AG10803 (cell line): Measurements from ENCODE around the gene CTRB1.

Experiments
- DNase-seq: peaks from one replicate; pipeline ENCODE4 v3.0.0; 2010; ENCODE audit warnings: low read depth
- H3K4me3 ChIP-seq: 2 replicates; pipeline ENCODE4 v1.5.1; 2011; ENCODE audit warnings: mild to moderate bottlenecking, low read length, control low read depth
- CTCF ChIP-seq: conservative IDR thresholded peaks from 2 replicates; pipeline ENCODE4 v1.5.1; 2011; ENCODE audit warnings: mild to moderate bottlenecking, low read length, control low read depth, inconsistent platforms

CTRB1 gene

GRCh38 chr16:75229172-75230031, 10.6 kb downstream of the CTRB1 start:
- TF ChIP-seq CTCF: no peak
- DNase-seq: no peak
- H3K4me3 ChIP-seq: no peak overlapping the region

GRCh38 chr16:75230471-75231110, 11.8 kb downstream of the CTRB1 start:
- TF ChIP-seq CTCF: no peak
- H3K4me3 ChIP-seq: no peak overlapping the region
- DNase-seq: no peak

GRCh38 chr16:75231570-75231969, 12.8 kb downstream of the CTRB1 start:
- DNase-seq: no peak
- H3K4me3 ChIP-seq: no peak overlapping the region
- no peak for TF ChIP-seq CTCF

- DNase-seq: no peak
- no peak overlapping the region for H3K4me3 ChIP-seq
- TF ChIP-seq CTCF: no peak
Measured at GRCh38 chr16:75233611-75233938, 14.8 kb downstream of the CTRB1 start.

GRCh38 chr16:75234856-75235696, 16.3 kb downstream of the CTRB1 start:
- no peak for DNase-seq
- H3K4me3 ChIP-seq: no peak overlapping the region
- TF ChIP-seq CTCF: no peak

- no peak overlapping the region for H3K4me3 ChIP-seq
- DNase-seq: no peak
- no peak for TF ChIP-seq CTCF
Measured at GRCh38 chr16:75235721-75236193, 17.0 kb downstream of the CTRB1 start.
